IPS-20b (cell line): ENCODE data around the gene ADAMTS6.
"Not testable (repeated sequence)": the region's sequence is repeated elsewhere in the genome, so short reads cannot be mapped to it uniquely, and the experiment has no call there.

Source experiments
- H3K27ac ChIP-seq: one replicate; pipeline ENCODE4 v1.5.1; 2013; ENCODE audit warnings: low read length
- H3K27me3 ChIP-seq: 2 replicates; pipeline ENCODE4 v1.6.1; 2013; ENCODE audit warnings: mild to moderate bottlenecking, low read length, inconsistent platforms; ENCODE audit not compliant: insufficient read depth
- H3K36me3 ChIP-seq: 2 replicates; pipeline ENCODE4 v1.6.1; 2013; ENCODE audit warnings: low read depth, mild to moderate bottlenecking, inconsistent platforms, low read length, moderate library complexity; ENCODE audit not compliant: insufficient read depth
- H3K4me1 ChIP-seq: 2 replicates; pipeline ENCODE4 v1.6.1; 2013; ENCODE audit warnings: mild to moderate bottlenecking, control low read depth, inconsistent platforms, low read length, moderate library complexity; ENCODE audit not compliant: insufficient read depth
- H3K4me3 ChIP-seq: 2 replicates; pipeline ENCODE4 v1.5.1; 2013; ENCODE audit warnings: mild to moderate bottlenecking, low read length, inconsistent platforms
- H3K9ac ChIP-seq: 2 replicates; pipeline ENCODE4 v1.6.1; 2013; ENCODE audit warnings: low read depth, mild to moderate bottlenecking, inconsistent platforms, low read length, moderate library complexity
- H3K9me3 ChIP-seq: 2 replicates; pipeline ENCODE4 v1.6.1; 2013; ENCODE audit warnings: mild to moderate bottlenecking, low read depth, low read length, inconsistent platforms; ENCODE audit not compliant: insufficient read depth

Gene ADAMTS6

GRCh38 chr5:65194871-65195270 lies 286.8 kb downstream of the ADAMTS6 start:
- H3K27ac ChIP-seq: no peak overlapping the region
- no peaks in the 10 kb centered on the region for H3K36me3 ChIP-seq
- H3K27me3 ChIP-seq: no peaks in the 10 kb centered on the region
- H3K9me3 ChIP-seq: no peaks in the 10 kb centered on the region
- no peak overlapping the region for H3K9ac ChIP-seq
- no peaks in the 10 kb centered on the region for H3K4me1 ChIP-seq
- no peak overlapping the region for H3K4me3 ChIP-seq

DNA sequence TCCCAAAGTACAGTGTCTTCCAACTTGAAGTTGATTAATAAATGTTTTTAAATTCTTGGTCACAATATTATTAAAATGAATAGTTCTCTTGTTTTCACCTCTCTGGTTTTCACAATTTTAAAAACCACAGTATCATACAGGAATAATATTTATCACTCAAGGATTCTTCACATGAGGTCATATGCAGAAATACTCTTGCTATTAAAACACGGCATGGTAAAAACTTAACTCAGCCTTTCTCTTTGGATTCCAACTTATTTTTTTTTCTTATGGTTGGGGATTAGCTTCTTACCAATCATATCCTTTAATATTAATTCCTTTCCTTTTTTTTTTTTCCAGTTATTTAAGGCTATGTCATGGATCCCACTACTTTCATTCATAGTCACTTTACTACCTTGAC lies 289.4 kb downstream of the ADAMTS6 start:
- Histone ChIP-seq H3K9me3 (no peaks in the 10 kb centered on the region), H3K27me3 (no peaks in the 10 kb centered on the region), H3K4me1 (no peaks in the 10 kb centered on the region), H3K36me3 (no peaks in the 10 kb centered on the region), H3K27ac (no peak overlapping the region), H3K9ac (no peak overlapping the region), H3K4me3 (no peak overlapping the region)

DNA sequence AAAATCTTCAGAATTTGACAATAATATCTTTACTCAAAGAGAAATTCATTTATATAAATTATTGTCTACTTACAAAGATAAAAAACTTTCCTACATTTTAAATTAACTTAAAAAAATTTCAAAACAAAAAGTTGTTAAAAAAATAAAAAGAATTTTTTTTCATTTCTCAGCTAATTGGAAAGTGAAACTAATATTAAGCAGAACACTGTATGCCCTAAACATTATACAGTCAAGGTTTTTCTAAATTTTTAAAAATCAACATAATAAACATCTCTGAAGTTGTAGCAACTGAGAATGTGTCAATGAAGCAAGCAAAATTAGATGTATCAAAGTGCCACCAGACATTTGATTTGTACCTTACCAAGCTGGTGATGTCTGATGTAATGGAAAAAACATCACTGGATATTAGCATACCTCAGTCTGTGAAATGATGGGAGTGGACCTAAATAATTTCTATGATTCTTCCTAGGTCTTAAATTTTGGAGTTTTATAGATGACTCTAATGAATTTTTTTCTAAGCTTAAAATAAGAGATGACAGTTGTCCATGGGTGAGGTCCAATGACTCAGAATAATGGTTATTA lies 290.1 kb downstream of the ADAMTS6 start:
- Histone ChIP-seq H3K4me1 (no peaks in the 10 kb centered on the region), H3K27me3 (no peaks in the 10 kb centered on the region), H3K9me3 (no peaks in the 10 kb centered on the region), H3K9ac (no peak overlapping the region), H3K4me3 (no peak overlapping the region), H3K36me3 (no peaks in the 10 kb centered on the region), H3K27ac (no peak overlapping the region)

DNA sequence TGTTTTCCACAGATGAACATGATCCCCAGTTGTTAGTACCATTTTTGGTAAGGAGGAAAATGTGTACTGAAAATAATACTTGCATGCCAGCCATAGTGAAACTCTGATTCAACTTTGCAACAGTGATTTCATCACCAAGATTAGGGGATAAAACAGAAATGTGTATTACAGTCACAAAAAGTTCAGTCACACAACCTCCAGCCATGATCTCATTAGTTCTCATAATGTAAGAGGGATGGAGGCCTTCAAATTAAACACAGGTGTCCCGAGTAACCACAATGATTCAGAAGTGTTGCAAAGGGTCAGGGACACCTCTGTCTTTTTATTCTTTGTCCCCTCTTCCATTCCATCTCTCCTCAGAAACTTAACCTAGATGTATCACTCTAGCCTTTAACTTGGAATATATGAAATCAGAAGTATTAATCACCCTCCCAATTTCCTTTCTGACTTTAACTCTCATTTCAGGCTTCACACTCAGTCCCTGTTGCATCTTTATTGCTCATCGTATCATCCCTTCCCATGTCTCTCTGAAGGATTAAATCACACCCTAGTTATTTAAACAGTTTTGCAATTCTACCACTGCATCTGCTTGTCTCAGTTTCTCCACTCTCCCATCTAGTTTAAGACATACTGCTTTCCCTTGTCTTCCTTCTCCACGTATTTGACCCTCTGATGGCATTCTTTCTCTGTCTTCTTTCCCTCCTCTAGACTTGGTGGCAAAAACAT lies 291.2 kb downstream of the ADAMTS6 start:
- H3K4me1 ChIP-seq: no peaks in the 10 kb centered on the region
- H3K27ac ChIP-seq: no peak overlapping the region
- no peak overlapping the region for H3K9ac ChIP-seq

DNA sequence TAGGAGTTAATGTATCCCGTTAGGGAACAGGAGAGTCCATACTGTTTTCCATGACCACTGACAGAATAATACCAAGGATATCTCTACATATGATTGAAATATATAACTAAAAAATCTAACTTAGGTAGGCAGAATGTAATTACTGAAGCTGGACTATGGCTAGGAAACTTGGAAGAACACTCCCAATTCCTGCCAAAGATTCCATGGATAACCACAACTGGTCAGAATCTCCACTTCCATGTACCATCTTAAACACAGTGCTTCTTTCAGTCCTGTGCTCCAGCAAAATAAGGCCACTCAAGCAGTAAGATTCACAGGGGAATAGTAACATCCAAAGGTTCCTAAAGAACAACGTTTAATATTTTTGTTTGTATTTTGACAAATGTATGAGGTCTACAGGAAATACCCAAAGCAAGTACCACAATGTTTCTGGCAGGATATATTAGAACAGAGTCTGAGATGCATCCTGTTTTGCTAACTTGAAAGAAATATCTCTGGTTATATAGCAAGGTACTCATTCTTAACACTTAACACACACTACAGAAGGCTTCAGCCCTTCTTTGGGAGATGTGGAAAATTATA lies 295.0 kb downstream of the ADAMTS6 start:
- no peak overlapping the region for H3K27ac ChIP-seq
- H3K4me3 ChIP-seq: no peak overlapping the region
- H3K36me3 ChIP-seq: no peaks in the 10 kb centered on the region
- no peaks in the 10 kb centered on the region for H3K27me3 ChIP-seq
- H3K9ac ChIP-seq: no peak overlapping the region
- H3K4me1 ChIP-seq: peaks cover 13% of the 10 kb centered on the region; the same call in 1 of the 2 replicates
- H3K9me3 ChIP-seq: no peaks in the 10 kb centered on the region

More for the DNA sequence above, 291.2 kb downstream of the ADAMTS6 start:
- Histone ChIP-seq H3K9me3 (no peaks in the 10 kb centered on the region), H3K4me3 (no peak overlapping the region), H3K36me3 (no peaks in the 10 kb centered on the region), H3K27me3 (no peaks in the 10 kb centered on the region)

DNA sequence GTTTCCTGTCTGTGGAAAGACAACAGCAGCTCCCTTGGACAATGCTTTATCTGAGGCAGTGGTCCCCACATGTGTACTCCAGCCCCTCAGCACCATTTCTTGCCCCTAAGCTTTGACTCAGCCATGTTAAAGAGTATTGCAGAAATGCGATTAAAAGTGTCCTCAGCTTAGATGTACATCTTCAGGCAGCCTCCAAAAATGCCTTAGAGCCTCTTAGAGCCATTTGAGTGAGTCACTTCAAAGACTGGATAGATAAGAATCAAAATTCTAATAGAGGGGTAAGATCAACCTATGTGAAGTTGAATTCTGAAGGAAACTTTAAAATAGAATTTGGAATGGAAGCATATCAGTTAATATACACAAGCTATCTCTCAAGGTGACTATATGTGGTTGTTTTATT lies 296.3 kb downstream of the ADAMTS6 start:
- H3K27ac ChIP-seq: no peak overlapping the region
- no peaks in the 10 kb centered on the region for H3K9me3 ChIP-seq
- H3K36me3 ChIP-seq: no peaks in the 10 kb centered on the region
- H3K4me3 ChIP-seq: no peak overlapping the region
- H3K9ac ChIP-seq: no peak overlapping the region
- peaks cover 13% of the 10 kb centered on the region; the same call in 1 of the 2 replicates for H3K4me1 ChIP-seq
- no peaks in the 10 kb centered on the region for H3K27me3 ChIP-seq

DNA sequence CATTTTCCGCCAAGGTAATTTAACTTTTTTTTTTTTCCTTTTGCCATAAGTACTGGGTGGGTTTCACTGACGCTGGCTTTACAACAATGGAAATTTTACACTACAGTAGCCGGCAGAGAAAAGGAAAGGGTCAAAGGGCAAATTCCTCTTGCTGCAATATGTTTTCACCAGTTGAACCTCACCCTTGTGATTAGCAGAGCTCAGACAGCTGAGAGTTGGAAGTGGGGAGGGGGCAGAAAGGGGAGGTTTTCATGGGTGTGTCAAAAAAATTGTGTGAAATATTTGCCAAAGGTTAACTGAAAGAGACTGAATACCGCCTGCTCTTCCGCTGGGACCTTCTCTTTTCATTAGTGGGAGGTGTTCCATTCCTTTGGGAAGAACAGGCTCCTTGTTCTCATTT lies 296.9 kb downstream of the ADAMTS6 start:
- Histone ChIP-seq H3K27me3 (no peaks in the 10 kb centered on the region), H3K27ac (no peak overlapping the region), H3K36me3 (no peaks in the 10 kb centered on the region)

DNA sequence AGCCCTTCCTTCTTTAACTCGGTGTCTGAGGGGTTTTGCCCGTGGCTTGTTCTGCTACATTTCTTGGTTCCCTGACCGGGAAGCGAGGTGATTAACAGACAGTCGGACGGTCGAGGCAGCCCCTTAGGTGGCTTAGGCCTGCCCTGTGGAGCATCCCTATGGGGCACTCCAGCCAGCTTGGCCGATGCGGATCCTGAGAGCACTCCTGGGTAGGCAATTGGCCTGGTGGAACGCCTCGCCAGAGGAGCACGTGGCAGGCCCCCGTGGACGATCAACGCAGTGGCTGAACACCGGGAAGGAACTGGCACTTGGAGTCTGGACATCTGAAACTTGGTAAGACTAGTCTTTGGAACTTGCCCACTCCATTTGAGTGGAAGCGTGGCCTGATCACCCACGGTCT lies 307.5 kb downstream of the ADAMTS6 start:
- not testable (repeated sequence) for H3K4me1 ChIP-seq, H3K27me3 ChIP-seq, H3K4me3 ChIP-seq, H3K27ac ChIP-seq, H3K9ac ChIP-seq, H3K9me3 ChIP-seq, H3K36me3 ChIP-seq

More for the DNA sequence above, 296.9 kb downstream of the ADAMTS6 start:
- Histone ChIP-seq H3K4me3 (no peak overlapping the region), H3K9me3 (no peaks in the 10 kb centered on the region), H3K4me1 (peaks cover 13% of the 10 kb centered on the region; the same call in 1 of the 2 replicates), H3K9ac (no peak overlapping the region)

DNA sequence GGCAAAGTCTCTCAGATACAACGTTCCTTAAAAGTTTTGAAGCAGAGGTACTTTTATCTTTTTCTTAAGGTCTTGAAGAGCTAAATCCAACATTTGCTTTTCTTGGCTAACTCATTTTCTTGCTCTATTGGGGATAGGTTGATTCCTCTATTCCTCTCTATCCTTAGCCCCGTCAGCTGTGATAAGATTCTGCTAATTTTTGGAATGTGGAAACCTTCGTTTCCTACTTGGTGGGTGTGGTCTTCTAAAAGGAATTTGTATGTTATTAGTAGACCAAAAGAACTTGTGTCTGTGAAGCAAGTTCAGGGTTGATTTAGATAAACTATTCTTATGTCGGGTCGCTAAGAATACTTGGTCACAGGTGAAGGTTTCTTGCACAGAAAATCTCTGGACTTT lies 308.6 kb downstream of the ADAMTS6 start:
- Histone ChIP-seq H3K27ac (no peak overlapping the region), H3K36me3 (no peaks in the 10 kb centered on the region), H3K27me3 (no peaks in the 10 kb centered on the region)

GRCh38 chr5:65172486-65173129 lies 309.1 kb downstream of the ADAMTS6 start:
- H3K4me1 ChIP-seq: no peaks in the 10 kb centered on the region
- no peaks in the 10 kb centered on the region for H3K9me3 ChIP-seq
- no peak overlapping the region for H3K27ac ChIP-seq
- H3K9ac ChIP-seq: no peak overlapping the region
- H3K27me3 ChIP-seq: no peaks in the 10 kb centered on the region
- H3K4me3 ChIP-seq: no peak overlapping the region
- H3K36me3 ChIP-seq: no peaks in the 10 kb centered on the region

More for the DNA sequence above, 308.6 kb downstream of the ADAMTS6 start:
- Histone ChIP-seq H3K9ac (no peak overlapping the region), H3K9me3 (no peaks in the 10 kb centered on the region), H3K4me3 (no peak overlapping the region), H3K4me1 (no peaks in the 10 kb centered on the region)

- Histone ChIP-seq H3K4me3 (no peak overlapping the region), H3K27me3 (no peaks in the 10 kb centered on the region), H3K36me3 (no peaks in the 10 kb centered on the region), H3K9me3 (no peaks in the 10 kb centered on the region), H3K4me1 (no peaks in the 10 kb centered on the region), H3K27ac (no peak overlapping the region), H3K9ac (no peak overlapping the region)
These were observed 310.1 kb downstream of the ADAMTS6 start for GRCh38 chr5:65171645-65172044.
